ENCODE measurements around the gene PRM1. TPM values are rescaled to one million over a fixed set of nuclear protein-coding genes. Genes with fewer than 3 reads are reported as not detected.

PRM1 gene
- polyA plus RNA-seq, 2 of the 4 experiments (the other 2 are of a cell fraction), result not detected

- H3K4me2 ChIP-seq, result no peak overlapping the region
- H3K4me1 ChIP-seq, result no peaks in the 10 kb centered on the region
- DNase-seq (ENCODE audit: low read depth in 1 of 2, low spot score in 1 of 2) (no peak), FAIRE-seq (no peak), ATAC-seq (no peak)
- POLR2A ChIA-PET, result no interaction called here
- no peak overlapping the region for H3K27ac ChIP-seq
- WGBS (ENCODE audit: missing lambda C conversion rate), result 59% methylated on average over 11 of the region's 11 CpGs
- no peak overlapping the region for H3K4me3 ChIP-seq
- H3K9me3 ChIP-seq, result no peaks in the 10 kb centered on the region
- CTCF ChIA-PET, result interaction anchor here (0.7 to 1.7 kb wide), 4 partner anchors 19 to 313 kb away, joined by 3 to 4 read pairs (median 4); no protein-coding TSS in a partner anchor
- no peak for TF ChIP-seq ATOH8 (CRISPR knock-in tag; IDR thresholded peaks at IDR 0.05; ENCODE audit: low read depth)
- no peak for TF ChIP-seq ZSCAN20 (CRISPR knock-in tag; IDR thresholded peaks at IDR 0.05)
- no peak for TF ChIP-seq CBX2 (IDR thresholded peaks at IDR 0.05; ENCODE audit: borderline replicate concordance, low read depth)
- no peak for TF ChIP-seq RARB (CRISPR knock-in tag; IDR thresholded peaks at IDR 0.05)
- TF ChIP-seq KDM1A (IDR thresholded peaks at IDR 0.05; ENCODE audit: low read depth), result no peak
- no peak for TF ChIP-seq SREBF2 (IDR thresholded peaks at IDR 0.05)
- no peak for TF ChIP-seq FOSB (CRISPR knock-in tag; IDR thresholded peaks at IDR 0.05)
These were observed 4.1 kb downstream of the PRM1 start for GRCh38 chr16:11276896-11277593.

DNA sequence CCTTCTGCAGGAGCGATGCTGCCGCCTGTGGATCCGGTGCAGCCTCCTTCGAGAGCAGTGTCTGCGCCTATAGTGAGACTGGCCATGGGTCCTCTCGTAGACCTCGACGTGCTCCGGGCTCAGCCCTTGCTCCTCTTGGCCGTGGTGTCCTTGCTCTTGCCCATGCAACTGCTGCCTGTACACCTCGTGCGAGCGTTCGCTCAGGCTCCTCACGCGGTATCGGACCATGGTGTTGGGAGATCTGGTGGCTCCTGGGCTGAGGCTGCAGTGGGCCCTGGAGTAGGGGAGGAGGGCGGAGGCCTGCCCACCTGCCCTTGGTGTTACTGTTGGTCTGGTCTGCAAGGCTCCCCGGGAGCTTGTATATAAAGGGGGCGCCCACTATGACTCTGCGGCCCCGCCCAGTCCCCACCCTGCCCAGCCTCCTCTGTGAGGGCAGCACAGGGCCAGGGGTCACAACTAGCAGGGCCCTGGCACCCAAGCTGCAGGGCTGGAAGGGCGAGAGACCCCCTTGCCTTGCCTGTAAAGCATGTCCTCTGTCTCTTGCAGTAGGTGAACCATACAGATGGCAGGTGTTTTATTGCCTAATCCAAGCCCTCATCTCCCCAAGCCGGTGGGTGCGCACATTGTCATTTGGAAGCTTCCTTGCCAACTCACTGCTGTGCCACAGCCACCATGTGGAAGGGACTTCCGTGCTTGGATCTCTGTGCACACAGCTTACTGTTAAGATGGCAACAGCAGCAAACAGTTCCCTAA is 4.8 kb downstream of the PRM1 start, which contains the start of gene PRM2:
PRM2 (minus strand) TSS at position 338 of the 753 bp plus-strand sequence; CDS start at position 228, 110 bp downstream.
- TF ChIP-seq POLR2AphosphoS2 (conservative IDR thresholded peaks at IDR 0.05; ENCODE audit: low read length) (no peak), JUN (IDR thresholded peaks at IDR 0.05) (no peak)
- no peak within 1 kb of the TSS for H3K27ac ChIP-seq
- no peak within 1 kb of the TSS for H3K4me2 ChIP-seq
- FAIRE-seq (no peak), DNase-seq (ENCODE audit: low read depth in 1 of 2, low spot score in 1 of 2) (no peak), ATAC-seq (no peak)
- ChIA-PET POLR2A (interaction anchor here (0.6 kb wide), 1 partner anchor 724 kb away, joined by 3 read pairs; no protein-coding TSS in a partner anchor), CTCF (interaction anchor here (0.7 to 4.3 kb wide), 7 partner anchors 18 to 313 kb away, joined by 3 to 20 read pairs (median 3); partner anchors contain the start of gene SOCS1)
- whole genome bisulfite sequencing (ENCODE audit: missing lambda C conversion rate), result 68% methylated on average over 22 of the region's 26 CpGs
- H3K9me3 ChIP-seq, result no peaks in the 10 kb centered on the region
- H3K4me1 ChIP-seq, result no peaks in the 10 kb centered on the region
- no peak within 1 kb of the TSS for H3K4me3 ChIP-seq

DNA sequence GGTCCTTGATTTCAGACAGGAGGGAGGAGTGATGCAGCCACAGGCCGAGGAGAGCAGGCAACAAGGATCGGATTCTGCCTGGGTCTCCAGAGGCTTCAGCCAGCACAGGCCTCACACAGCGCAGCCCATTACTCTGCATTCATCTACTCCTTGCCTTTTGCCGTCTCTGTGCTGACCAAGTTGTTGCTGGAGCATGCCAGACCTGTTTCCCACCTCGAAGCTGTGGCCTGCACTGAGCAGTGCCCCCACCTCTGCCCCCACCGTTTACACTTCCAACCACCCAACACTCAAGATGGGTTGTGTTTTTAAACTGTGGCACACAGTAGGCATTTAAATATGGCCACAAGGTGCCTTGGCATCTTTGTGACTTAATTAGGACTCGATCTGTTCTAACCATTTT is 6.2 kb downstream of the PRM1 start:
- FAIRE-seq (no peak), DNase-seq (ENCODE audit: low read depth in 1 of 2, low spot score in 1 of 2) (no peak), ATAC-seq (no peak)
- no peaks in the 10 kb centered on the region for H3K4me1 ChIP-seq
- no peak overlapping the region for H3K27ac ChIP-seq
- 69% methylated on average over 7 of the region's 7 CpGs for WGBS (ENCODE audit: missing lambda C conversion rate)
- H3K4me2 ChIP-seq, result no peak overlapping the region
- TF ChIP-seq FOXS1 (CRISPR knock-in tag; IDR thresholded peaks at IDR 0.05) (no peak), MAZ (IDR thresholded peaks at IDR 0.05; ENCODE audit: borderline replicate concordance, low read depth, low read length) (no peak), CEBPB (IDR thresholded peaks at IDR 0.05) (no peak), RCOR1 (IDR thresholded peaks at IDR 0.05; ENCODE audit: low read depth, low read length) (no peak), KDM1A (IDR thresholded peaks at IDR 0.05; ENCODE audit: low read depth) (no peak)
- H3K9me3 ChIP-seq, result no peaks in the 10 kb centered on the region
- ChIA-PET POLR2A (no interaction called here), CTCF (interaction anchor here (1.1 to 4.3 kb wide), 2 partner anchors 17 to 311 kb away, joined by 3 to 20 read pairs; no protein-coding TSS in a partner anchor)
- no peak overlapping the region for H3K4me3 ChIP-seq

GRCh38 chr16:11273721-11274324 is 7.3 kb downstream of the PRM1 start:
- Histone ChIP-seq H3K4me1 (no peaks in the 10 kb centered on the region), H3K4me3 (no peak overlapping the region), H3K27ac (no peak overlapping the region), H3K4me2 (no peak overlapping the region), H3K9me3 (no peaks in the 10 kb centered on the region)
- WGBS (ENCODE audit: missing lambda C conversion rate), result 56% methylated on average over 3 of the region's 3 CpGs
- DNase-seq (ENCODE audit: low read depth in 1 of 2, low spot score in 1 of 2), result peak in 1 of 2 experiments; percentile 16
- TF ChIP-seq EHF (CRISPR knock-in tag; IDR thresholded peaks at IDR 0.05) (no peak), ZSCAN20 (CRISPR knock-in tag; IDR thresholded peaks at IDR 0.05) (no peak), MAX (IDR thresholded peaks at IDR 0.05) (no peak), KDM5A (IDR thresholded peaks at IDR 0.05) (no peak), ESRRA (IDR thresholded peaks at IDR 0.05; ENCODE audit: borderline replicate concordance, low read length) (no peak), FOSB (CRISPR knock-in tag; IDR thresholded peaks at IDR 0.05) (no peak), FOXS1 (CRISPR knock-in tag; IDR thresholded peaks at IDR 0.05) (no peak), HOXA7 (CRISPR knock-in tag; IDR thresholded peaks at IDR 0.05) (no peak), RNF2 (IDR thresholded peaks at IDR 0.05; ENCODE audit: borderline replicate concordance, low read depth) (no peak), FOSL2 (IDR thresholded peaks at IDR 0.05) (no peak), FOSL2 (CRISPR knock-in tag; IDR thresholded peaks at IDR 0.05) (no peak), RFX5 (IDR thresholded peaks at IDR 0.05) (no peak)
- TF ChIP-seq, protein P1, sequence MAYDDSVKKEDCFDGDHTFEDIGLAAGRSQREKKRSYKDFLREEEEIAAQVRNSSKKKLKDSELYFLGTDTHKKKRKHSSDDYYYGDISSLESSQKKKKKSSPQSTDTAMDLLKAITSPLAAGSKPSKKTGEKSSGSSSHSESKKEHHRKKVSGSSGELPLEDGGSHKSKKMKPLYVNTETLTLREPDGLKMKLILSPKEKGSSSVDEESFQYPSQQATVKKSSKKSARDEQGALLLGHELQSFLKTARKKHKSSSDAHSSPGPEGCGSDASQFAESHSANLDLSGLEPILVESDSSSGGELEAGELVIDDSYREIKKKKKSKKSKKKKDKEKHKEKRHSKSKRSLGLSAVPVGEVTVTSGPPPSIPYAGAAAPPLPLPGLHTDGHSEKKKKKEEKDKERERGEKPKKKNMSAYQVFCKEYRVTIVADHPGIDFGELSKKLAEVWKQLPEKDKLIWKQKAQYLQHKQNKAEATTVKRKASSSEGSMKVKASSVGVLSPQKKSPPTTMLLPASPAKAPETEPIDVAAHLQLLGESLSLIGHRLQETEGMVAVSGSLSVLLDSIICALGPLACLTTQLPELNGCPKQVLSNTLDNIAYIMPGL (CRISPR knock-in tag; IDR thresholded peaks at IDR 0.05; ENCODE audit: borderline replicate concordance), result no peak
- POLR2A ChIA-PET, result interaction anchor here (0.9 kb wide), 1 partner anchor 18 kb away, joined by 3 read pairs; the partner anchor contains the start of gene SOCS1
- FAIRE-seq, result no peak
- CTCF ChIA-PET, result interaction anchor here (4.3 to 9.1 kb wide), 2 partner anchors 17 to 310 kb away, joined by 20 to 66 read pairs; partner anchors contain the start of gene SOCS1
- peak in 1 of 2 experiments; percentile 18; a peak in 1 of 6 replicates for ATAC-seq
